ENCODE data around the gene MAPK6. TPM values are rescaled to one million over a fixed set of nuclear protein-coding genes. Genes with fewer than 3 reads are reported as not detected.

MAPK6 gene
- polyA plus RNA-seq, 1 donor from 2014 or later = 140 TPM

GRCh38 chr15:52039925-52040781, 21.1 kb downstream of the MAPK6 start:
- Histone ChIP-seq H3F3A (ENCODE audit: insufficient read depth, low read length, poor library complexity, severe bottlenecking) (no peaks in the 10 kb centered on the region), H2AFZ (ENCODE audit: low read depth, low read length) (no peak overlapping the region), H3K9me3 (ENCODE audit: low read length) (no peaks in the 10 kb centered on the region), H3K36me3 (ENCODE audit: insufficient read depth, low read length) (no peaks in the 10 kb centered on the region), H3K79me2 (replicated peaks; ENCODE audit: insufficient read depth, low read length) (peaks cover 89% of the 10 kb centered on the region), H3K27me3 (ENCODE audit: insufficient read depth, low read depth, low read length) (no peaks in the 10 kb centered on the region), H3K4me3 (ENCODE audit: low read length) (no peak overlapping the region), H3K27ac (ENCODE audit: low read length) (no peak overlapping the region), H4K20me1 (ENCODE audit: insufficient read depth) (peaks cover 10% of the 10 kb centered on the region), H3K9me2 (ENCODE audit: insufficient read depth, low read length) (no peaks in the 10 kb centered on the region), H3K9ac (ENCODE audit: low read length) (no peak overlapping the region), H3K4me2 (ENCODE audit: low read length) (no peak overlapping the region)
- TF ChIP-seq CTCF (IDR thresholded peaks at IDR 0.05; ENCODE audit: poor library complexity, severe bottlenecking) = no peak
- TF ChIP-seq RAD21 (conservative IDR thresholded peaks at IDR 0.05) = no peak
- no peak for TF ChIP-seq TAF1 (IDR thresholded peaks at IDR 0.05; ENCODE audit: low read depth)
- no peak for TF ChIP-seq EP300 (conservative IDR thresholded peaks at IDR 0.05; ENCODE audit: poor library complexity, severe bottlenecking)
- no peak for TF ChIP-seq POLR2AphosphoS5 (IDR thresholded peaks at IDR 0.05)
- TF ChIP-seq, protein P1, sequence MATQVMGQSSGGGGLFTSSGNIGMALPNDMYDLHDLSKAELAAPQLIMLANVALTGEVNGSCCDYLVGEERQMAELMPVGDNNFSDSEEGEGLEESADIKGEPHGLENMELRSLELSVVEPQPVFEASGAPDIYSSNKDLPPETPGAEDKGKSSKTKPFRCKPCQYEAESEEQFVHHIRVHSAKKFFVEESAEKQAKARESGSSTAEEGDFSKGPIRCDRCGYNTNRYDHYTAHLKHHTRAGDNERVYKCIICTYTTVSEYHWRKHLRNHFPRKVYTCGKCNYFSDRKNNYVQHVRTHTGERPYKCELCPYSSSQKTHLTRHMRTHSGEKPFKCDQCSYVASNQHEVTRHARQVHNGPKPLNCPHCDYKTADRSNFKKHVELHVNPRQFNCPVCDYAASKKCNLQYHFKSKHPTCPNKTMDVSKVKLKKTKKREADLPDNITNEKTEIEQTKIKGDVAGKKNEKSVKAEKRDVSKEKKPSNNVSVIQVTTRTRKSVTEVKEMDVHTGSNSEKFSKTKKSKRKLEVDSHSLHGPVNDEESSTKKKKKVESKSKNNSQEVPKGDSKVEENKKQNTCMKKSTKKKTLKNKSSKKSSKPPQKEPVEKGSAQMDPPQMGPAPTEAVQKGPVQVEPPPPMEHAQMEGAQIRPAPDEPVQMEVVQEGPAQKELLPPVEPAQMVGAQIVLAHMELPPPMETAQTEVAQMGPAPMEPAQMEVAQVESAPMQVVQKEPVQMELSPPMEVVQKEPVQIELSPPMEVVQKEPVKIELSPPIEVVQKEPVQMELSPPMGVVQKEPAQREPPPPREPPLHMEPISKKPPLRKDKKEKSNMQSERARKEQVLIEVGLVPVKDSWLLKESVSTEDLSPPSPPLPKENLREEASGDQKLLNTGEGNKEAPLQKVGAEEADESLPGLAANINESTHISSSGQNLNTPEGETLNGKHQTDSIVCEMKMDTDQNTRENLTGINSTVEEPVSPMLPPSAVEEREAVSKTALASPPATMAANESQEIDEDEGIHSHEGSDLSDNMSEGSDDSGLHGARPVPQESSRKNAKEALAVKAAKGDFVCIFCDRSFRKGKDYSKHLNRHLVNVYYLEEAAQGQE (IDR thresholded peaks at IDR 0.05; ENCODE audit: borderline replicate concordance) = no peak

DNA sequence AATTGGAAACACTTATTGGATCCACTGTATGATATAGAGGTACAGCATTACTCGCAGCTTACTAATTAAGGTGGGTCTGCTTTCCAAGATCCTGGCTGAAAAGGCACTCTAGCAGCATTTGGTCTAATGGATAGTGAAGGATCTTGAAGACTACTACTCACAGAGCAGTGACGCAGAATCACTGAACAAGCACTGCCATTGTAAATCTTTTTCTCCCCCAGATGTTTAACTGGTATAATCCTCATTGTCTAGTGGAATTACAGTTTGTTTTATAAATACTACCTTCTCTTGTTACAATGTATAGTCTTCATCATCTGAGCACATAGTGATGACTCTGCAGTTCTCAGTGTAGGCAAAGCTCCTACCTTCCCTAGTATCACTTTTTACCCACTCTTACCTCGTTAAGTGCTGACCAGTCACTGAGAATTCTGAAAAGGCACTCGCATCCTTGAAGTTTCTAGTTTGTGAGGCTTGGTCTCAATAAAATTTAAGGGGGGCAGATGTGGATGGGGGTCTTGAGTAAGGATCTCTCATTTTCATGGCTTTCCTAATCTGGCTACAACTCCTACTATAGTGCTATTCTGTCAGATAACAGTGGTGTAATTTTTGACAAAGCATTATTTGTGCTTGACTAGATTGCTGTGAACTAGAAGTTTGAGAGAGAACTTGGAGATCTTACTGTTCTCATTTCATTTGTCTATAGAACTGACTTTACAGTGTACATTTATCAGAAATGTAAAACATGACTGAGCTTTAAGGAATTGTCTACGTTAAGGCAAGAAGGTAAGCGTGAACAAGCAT, 23.2 kb downstream of the MAPK6 start:
- H3K27ac ChIP-seq (ENCODE audit: low read length) = no peak overlapping the region

More for the DNA sequence above, 23.2 kb downstream of the MAPK6 start:
- H3F3A ChIP-seq (ENCODE audit: insufficient read depth, low read length, poor library complexity, severe bottlenecking) = no peaks in the 10 kb centered on the region
- H3K9me2 ChIP-seq (ENCODE audit: insufficient read depth, low read length) = no peaks in the 10 kb centered on the region
- no peak overlapping the region for H3K9ac ChIP-seq (ENCODE audit: low read length)
- no peak overlapping the region for H3K4me2 ChIP-seq (ENCODE audit: low read length)
- peaks cover 74% of the 10 kb centered on the region for H3K79me2 ChIP-seq (replicated peaks; ENCODE audit: insufficient read depth, low read length)
- H3K9me3 ChIP-seq (ENCODE audit: low read length) = no peaks in the 10 kb centered on the region
- no peaks in the 10 kb centered on the region for H3K27me3 ChIP-seq (ENCODE audit: insufficient read depth, low read depth, low read length)
- no peak overlapping the region for H2AFZ ChIP-seq (ENCODE audit: low read depth, low read length)
- TF ChIP-seq POLR2AphosphoS5 (IDR thresholded peaks at IDR 0.05) (no peak), MXI1 (conservative IDR thresholded peaks at IDR 0.05; ENCODE audit: poor library complexity, severe bottlenecking) (no peak), CTCF (IDR thresholded peaks at IDR 0.05; ENCODE audit: poor library complexity, severe bottlenecking) (no peak), SMC3 (conservative IDR thresholded peaks at IDR 0.05; ENCODE audit: poor library complexity) (no peak), TAF1 (IDR thresholded peaks at IDR 0.05; ENCODE audit: low read depth) (no peak), EP300 (conservative IDR thresholded peaks at IDR 0.05; ENCODE audit: poor library complexity, severe bottlenecking) (no peak), RAD21 (conservative IDR thresholded peaks at IDR 0.05) (no peak), EZH2 (IDR thresholded peaks at IDR 0.05; ENCODE audit: borderline replicate concordance, insufficient read depth, low read length, poor library complexity, severe bottlenecking) (no peak)
- TF ChIP-seq, protein P1 (IDR thresholded peaks at IDR 0.05; ENCODE audit: borderline replicate concordance) = no peak
- H3K4me3 ChIP-seq (ENCODE audit: low read length) = no peak overlapping the region
- H4K20me1 ChIP-seq (ENCODE audit: insufficient read depth) = peaks cover 10% of the 10 kb centered on the region
- H3K36me3 ChIP-seq (ENCODE audit: insufficient read depth, low read length) = no peaks in the 10 kb centered on the region

Measured in neural cell (in vitro differentiated cells).